Retinal pigment epithelial cell (primary cell): ENCODE measurements around the gene DXO.
"Not testable (repeated sequence)": the region's sequence is repeated elsewhere in the genome, so short reads cannot be mapped to it uniquely, and the experiment has no call there.

Source experiments
- DNase-seq: peaks from one replicate; pipeline ENCODE4 v3.0.0-alpha.2; 2010; ENCODE audit warnings: low read depth
- H3K4me3 ChIP-seq: 2 replicates; pipeline ENCODE4 v1.5.1; 2011; ENCODE audit warnings: mild to moderate bottlenecking, low read length, control low read depth, moderate library complexity
- TF ChIP-seq, protein P1 (sequence below): conservative IDR thresholded peaks from 2 replicates; pipeline ENCODE4 v1.5.1; 2011; ENCODE audit warnings: low read depth, low read length, control low read depth, inconsistent platforms

The DXO gene

DNA sequence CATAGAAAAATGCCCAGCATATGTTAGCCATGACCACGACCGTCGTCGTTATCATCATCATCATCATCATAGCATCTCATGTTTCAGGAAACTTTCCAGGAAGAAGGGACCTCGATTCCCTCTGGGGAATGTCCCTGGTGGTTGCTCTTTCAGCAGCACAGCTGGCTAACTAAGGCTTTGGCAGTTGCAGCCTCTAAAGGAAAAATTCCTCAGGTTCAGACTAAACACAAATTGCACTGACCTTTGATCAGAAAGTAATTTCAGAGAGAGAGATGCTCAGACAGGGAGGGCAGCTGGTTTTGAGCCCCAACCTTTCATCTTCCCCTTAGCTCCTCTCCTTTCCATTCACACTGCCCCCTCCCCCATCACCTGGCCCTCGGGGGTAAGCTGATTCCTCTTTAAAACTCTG lies 31.7 kb downstream of the DXO start:
- H3K4me3 ChIP-seq, result no peak overlapping the region
- TF ChIP-seq, protein P1, sequence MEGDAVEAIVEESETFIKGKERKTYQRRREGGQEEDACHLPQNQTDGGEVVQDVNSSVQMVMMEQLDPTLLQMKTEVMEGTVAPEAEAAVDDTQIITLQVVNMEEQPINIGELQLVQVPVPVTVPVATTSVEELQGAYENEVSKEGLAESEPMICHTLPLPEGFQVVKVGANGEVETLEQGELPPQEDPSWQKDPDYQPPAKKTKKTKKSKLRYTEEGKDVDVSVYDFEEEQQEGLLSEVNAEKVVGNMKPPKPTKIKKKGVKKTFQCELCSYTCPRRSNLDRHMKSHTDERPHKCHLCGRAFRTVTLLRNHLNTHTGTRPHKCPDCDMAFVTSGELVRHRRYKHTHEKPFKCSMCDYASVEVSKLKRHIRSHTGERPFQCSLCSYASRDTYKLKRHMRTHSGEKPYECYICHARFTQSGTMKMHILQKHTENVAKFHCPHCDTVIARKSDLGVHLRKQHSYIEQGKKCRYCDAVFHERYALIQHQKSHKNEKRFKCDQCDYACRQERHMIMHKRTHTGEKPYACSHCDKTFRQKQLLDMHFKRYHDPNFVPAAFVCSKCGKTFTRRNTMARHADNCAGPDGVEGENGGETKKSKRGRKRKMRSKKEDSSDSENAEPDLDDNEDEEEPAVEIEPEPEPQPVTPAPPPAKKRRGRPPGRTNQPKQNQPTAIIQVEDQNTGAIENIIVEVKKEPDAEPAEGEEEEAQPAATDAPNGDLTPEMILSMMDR, result no peak
- DNase-seq, result no peak

DNA sequence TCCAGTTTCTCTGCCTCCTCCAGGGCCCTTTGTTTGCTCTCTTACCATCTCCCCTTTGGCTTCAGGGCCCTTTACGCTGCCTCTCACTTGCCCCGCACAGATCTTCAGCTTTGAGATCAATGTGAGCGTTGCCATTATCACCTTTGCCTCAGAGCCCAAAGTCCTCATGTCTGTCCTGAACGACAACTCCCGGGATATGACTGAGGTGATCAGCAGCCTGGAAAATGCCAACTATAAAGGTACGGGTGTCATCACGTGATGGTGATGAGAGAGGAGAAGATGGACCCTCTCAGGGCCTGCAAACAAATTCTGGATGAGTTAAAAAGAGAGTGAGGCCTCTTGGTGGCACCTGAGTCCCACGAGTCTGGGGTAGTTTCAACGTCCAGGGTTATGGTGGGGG lies 36.1 kb downstream of the DXO start:
- TF ChIP-seq, protein P1, result no peak

DNA sequence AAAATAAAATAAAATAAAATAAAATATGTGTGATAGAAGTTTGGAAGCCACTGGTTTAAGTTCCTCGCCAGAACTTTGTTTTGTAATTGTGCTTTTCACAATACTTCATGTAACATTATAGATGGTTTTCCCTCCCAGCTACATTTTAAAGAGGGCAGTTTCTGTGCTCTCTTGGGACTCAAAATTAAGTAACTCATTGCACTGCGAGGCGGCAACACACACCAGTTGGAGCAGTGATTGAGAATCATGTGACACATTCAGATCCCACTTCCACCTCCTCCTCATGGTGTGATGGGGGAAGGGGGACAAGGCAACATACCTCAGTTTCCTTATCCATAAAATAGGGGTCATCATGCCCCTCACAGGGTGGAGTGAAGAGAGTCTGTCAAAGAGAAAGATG lies 36.9 kb downstream of the DXO start:
- DNase-seq, result no peak
- no peak overlapping the region for H3K4me3 ChIP-seq
- TF ChIP-seq, protein P1, result no peak

More for the DNA sequence above, 36.1 kb downstream of the DXO start:
- DNase-seq, result no peak
- no peak overlapping the region for H3K4me3 ChIP-seq

DNA sequence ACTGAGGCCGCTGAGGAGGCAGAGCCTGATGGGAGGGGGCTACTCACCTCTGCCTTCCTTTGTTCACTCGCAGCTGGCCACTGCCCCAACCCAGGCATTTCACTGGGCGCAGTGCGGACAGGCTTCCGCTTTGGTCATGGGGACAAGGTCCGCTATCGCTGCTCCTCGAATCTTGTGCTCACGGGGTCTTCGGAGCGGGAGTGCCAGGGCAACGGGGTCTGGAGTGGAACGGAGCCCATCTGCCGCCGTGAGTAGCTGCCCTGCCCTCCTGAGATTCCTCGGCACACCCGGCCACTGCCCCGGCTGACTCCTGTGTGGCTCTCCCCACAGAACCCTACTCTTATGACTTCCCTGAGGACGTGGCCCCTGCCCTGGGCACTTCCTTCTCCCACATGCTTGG lies 38.4 kb downstream of the DXO start:
- H3K4me3 ChIP-seq, result no peak overlapping the region
- TF ChIP-seq, protein P1, result no peak
- no peak for DNase-seq

DNA sequence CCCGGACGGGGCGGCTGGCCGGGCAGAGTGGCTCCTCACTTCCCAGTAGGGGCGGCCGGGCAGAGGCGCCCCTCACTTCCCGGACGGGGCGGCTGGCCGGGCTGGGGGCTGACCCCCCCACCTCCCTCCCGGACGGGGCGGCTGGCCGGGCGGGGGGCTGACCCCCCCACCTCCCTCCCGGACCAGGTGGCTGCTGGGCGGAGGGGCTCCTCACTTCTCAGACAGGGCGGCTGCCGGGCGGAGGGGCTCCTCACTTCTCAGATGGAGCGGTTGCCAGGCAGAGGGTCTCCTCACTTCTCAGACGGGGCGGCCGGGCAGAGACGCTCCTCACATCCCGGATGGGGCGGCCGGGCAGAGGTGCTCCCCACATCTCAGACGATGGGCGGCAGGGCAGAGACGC lies 39.8 kb downstream of the DXO start:
- H3K4me3 ChIP-seq, DNase-seq: not testable (repeated sequence)

DNA sequence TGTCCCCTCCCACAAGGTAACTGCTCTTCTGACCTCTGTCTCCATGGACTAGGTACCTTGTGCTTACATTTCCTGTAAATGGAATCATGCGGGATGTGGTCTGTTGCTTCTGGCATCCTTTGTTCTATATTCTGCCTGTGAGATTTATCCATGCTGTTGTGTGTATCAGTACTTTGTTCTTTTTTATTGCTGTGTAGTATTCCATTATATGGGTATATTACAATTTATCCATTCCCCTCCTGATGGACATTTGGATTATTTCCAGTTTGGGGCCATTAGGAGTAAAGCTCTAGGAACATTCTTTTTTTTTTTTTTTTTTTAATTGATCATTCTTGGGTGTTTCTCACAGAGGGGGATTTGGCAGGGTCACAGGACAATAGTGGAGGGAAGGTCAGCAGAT lies 41.0 kb downstream of the DXO start:
- DNase-seq, result no peak
- TF ChIP-seq, protein P1, result no peak

DNA sequence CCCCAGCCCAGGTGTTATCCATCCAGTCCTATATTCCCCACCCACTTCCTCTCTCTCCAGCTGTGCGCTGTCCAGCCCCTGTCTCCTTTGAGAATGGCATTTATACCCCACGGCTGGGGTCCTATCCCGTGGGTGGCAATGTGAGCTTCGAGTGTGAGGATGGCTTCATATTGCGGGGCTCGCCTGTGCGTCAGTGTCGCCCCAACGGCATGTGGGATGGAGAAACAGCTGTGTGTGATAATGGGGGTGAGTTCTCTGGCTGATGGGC lies 43.3 kb downstream of the DXO start:
- no peak for DNase-seq
- TF ChIP-seq, protein P1, result no peak
- H3K4me3 ChIP-seq, result no peak overlapping the region

More for the DNA sequence above, 41.0 kb downstream of the DXO start:
- no peak overlapping the region for H3K4me3 ChIP-seq

DNA sequence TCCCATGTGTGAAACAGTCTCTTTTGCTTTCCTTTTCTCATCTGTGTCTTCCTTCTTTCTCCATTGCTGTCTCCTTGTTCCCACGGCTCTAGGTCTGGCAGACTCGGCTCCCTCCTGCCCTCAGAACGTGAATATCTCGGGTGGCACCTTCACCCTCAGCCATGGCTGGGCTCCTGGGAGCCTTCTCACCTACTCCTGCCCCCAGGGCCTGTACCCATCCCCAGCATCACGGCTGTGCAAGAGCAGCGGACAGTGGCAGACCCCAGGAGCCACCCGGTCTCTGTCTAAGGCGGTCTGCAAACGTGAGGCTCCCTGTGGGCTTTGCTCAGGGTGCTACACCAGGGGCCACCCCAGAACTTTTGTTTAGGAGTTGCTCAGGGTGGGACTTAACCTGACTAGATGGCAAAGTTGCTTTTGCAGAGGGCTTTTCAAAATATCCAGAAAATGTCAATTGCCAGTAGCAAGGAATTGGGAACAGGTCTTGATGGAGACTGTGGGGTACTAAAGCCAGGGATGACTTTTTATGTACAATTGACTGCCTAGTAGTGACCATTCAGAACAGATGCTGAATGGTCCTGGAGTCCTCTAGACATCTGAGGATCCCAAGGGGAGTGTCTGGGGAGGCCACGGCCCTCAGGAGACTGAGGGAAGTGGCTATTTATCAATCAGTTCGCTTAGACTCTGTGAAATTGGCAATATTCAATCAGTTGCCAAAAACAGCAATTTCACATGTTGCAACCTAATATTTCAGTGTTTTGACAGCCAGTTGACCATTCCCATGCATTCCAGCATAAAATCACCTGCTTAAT lies 43.9 kb downstream of the DXO start:
- TF ChIP-seq, protein P1, result no peak
- no peak overlapping the region for H3K4me3 ChIP-seq
- no peak for DNase-seq
